Inferior parietal cortex (tissue), 1 donor: ENCODE results near the gene DNAH14.
"Not testable (repeated sequence)": the region's sequence is repeated elsewhere in the genome, so short reads cannot be mapped to it uniquely, and the experiment has no call there.

ENCODE experiments used
- DNase-seq: peaks from one replicate; pipeline ENCODE4 v3.0.0-alpha.2; 2016; ENCODE audit errors: extremely low spot score

DNAH14 gene

DNA sequence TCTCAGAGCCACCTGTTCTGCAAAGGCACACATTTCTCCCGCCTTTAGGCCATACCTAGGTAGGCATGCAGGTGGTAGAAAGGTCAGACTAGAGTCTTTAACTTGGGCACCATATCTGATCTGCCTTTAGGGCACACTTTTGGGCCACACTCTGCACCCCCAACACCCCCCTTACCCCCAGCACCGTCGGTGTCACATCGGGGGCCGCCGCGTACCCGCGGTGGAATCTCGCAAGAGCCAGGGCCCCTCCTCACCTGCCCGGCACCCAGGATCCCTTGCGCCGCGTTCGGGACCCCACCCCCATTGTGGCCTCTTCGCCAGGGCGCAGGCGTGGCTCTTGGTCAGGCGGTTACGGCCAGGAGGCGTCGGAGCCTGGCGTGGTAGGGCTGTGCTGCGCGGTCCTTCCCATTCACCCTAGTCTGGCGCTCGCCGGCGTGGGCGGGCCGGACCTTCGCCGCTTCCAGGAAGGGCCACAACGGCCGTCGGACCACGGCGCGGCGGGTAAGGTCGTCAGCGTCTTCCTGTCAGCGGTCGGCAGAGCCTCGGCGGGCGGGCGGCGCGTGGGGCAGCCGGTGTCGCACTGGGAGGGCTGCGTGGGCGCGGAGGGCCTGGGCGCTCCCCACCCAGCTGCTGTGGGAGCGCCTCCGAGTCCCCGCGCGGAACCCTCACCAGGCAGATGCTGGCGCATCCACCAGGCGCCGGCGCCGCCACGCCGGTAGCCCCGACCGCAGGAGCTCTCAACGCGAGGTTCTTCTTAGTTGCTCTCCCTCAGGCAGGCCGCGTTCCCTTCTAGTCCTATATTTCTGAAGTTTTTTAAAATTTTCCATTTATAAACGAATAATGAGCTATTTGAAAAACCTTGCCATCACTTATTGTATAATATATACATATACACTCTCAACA is at the start of gene DNAH14:
Gene DNAH14, plus strand, starts transcription at position 341 of the 903 bp plus-strand sequence. CDS start 23,028 bp downstream, outside the sequence.
- DNase-seq: peak; percentile 13

DNA sequence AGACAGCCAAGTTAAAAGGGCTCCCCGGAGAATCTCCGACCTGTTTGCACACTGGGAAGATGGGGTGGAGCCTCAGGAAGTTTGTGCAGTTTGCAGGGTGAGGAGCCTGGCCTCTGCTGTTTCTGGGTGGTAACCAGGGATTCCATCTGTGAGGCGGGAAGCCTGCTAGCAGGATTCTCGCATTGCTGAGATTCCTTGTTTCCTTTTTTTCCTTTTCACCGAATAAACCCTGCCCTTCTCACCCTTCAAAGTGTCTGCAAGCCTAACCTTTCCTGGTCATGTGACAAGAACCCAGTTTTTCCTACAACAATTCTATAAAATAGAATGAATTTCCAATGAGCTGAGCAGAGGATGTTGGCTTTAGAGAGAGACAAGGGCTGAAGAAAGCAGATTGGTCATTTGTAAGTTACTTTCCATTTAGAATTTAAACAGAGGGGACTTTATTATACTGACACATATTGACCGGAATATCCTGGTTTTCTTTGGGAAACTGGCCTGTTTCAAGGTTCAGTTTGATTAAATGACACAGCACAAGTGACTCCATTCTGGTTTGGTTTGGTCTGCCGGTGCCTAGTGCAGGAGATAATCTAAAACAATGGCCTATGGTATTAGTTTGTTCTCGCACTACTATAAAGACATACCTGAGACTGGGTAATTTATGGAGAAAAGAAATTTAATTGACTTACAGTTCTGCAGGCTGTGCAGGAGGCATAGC is 48.7 kb upstream of the DNAH14 start:
- DNase-seq: no peak

GRCh38 chr1:224881308-224881692 is 48.2 kb upstream of the DNAH14 start:
- not testable (repeated sequence) for DNase-seq

DNA sequence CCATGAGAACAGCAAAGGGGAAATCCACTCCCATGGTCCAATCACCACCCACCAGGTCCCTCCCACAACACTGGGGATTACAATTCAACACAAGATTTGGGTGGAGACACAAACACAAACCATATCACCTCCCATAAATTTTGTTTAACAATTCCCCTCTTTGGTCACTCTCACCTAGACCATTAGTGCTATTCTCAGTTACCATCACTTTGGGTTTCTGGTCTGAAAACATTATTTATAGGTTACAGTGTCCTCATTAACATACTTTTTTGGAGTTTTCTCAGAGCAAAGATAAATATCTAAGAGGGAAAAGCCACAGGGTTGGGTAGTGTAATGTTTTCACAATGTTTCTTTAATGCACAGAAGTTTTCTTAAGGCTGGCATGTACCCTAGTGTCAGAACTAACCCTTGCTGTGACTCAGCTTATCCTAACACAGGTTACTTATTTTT is 47.7 kb upstream of the DNAH14 start:
- DNase-seq: no peak

GRCh38 chr1:224882264-224882663 is 47.2 kb upstream of the DNAH14 start:
- no peak for DNase-seq

DNA sequence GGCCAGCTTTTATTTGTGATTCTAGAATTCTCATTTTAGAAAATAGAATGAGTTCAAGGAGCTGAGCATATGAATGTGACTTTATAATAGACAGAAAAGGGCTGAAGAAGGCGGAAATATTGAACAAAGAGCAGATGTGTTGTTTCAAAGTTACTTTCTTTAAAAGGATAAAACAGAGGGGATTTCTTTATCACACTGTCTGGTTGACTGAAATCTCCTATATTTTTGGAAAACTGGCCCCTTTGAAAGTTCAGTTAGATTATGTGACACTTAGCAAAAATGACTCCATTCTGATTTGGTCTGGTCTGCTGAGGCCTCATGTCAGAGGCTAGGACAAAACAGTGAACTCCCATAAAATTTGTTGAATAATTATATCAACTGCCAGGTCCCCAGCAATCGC is 46.4 kb upstream of the DNAH14 start:
- no peak for DNase-seq

DNA sequence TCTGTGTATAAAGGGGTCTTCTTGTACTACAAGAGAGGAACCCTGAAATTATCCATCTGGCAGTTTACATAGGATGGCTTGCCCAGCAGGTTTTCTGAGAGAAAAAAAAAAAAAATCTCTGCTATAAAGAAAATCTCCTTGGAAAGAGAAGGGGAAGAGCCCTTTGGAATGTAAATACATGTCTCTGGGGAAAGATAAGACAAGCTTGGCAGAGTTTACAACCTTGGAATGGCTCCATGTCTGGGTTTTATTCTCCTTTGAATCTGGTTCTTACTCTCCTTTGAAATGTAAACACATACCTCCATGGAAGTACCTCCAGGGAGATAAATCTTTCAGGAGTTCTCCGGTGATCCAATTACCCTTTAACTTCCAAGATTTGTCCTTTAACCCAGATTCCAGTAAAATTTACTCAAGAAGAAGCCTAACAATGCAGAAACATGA is 45.1 kb upstream of the DNAH14 start:
- no peak for DNase-seq

DNA sequence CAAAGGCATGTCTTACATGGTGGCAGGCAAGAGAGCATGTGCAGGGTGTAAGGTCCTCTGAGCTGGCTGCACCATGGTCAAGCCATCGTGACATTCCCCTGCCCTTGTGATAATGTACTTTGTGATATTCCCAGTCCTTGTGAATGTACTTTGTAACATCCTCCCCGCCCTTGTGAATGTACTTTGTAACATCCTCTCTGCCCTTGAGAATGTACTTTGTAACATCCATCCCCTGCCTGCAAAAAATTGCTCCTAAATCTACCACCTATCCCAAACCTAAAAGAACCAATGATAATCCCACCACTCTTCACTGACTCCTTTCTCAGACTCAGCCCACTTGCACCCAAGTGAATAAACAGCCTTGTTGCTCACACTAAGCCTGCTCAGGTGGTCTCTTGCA is 44.1 kb upstream of the DNAH14 start:
- not testable (repeated sequence) for DNase-seq

GRCh38 chr1:224894915-224895314 is 34.6 kb upstream of the DNAH14 start:
- DNase-seq: no peak

GRCh38 chr1:224896130-224896781 is 33.2 kb upstream of the DNAH14 start:
- no peak for DNase-seq

- no peak for DNase-seq
These were observed 31.7 kb upstream of the DNAH14 start for GRCh38 chr1:224897529-224898327.

DNA sequence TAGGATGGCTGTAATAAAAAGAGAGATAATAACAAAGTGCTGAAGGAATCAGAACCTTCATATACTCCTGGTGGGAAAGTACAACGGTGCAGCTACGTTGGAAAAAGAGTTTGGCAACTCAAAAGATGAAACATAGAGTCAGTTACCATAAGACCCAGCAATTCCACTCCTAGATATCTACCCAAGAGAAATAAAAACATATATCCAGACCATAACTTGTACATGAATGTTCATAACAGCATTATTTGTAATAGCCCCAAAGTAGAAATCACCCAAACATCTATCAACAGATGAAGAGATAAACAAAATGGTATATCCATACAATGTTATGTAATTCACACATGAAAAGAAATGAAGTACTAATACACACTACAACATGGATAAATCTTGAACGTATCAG is 30.5 kb upstream of the DNAH14 start:
- DNase-seq: no peak

DNA sequence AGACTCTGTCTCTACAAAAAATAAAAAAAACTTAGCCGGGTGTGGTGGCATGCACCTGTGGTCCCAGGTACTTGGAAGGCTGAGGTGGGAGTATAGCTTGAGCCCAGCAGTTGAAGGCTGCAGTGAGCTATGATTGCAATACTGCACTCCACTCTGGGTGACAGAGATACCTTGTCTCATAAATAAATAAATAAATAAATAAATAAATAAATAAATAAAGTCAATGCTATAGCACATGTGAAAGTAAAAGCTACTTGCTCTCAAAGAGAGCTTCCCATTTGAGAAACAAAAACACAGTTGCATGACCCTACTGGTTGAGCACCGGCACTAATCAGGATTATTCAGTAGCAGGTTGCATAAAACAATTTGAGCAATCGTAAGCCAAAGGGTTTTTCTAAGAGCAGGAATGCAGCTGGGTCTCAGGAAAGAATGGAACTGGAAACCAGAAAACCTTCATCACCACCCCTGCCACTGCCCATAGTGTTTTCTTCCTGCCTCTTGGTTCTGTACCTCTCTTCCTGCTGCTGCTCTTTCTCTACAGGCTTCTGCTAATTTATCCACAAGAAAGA is 29.3 kb upstream of the DNAH14 start:
- no peak for DNase-seq

GRCh38 chr1:224901087-224901810 is 28.2 kb upstream of the DNAH14 start:
- DNase-seq: peak; percentile 32

DNA sequence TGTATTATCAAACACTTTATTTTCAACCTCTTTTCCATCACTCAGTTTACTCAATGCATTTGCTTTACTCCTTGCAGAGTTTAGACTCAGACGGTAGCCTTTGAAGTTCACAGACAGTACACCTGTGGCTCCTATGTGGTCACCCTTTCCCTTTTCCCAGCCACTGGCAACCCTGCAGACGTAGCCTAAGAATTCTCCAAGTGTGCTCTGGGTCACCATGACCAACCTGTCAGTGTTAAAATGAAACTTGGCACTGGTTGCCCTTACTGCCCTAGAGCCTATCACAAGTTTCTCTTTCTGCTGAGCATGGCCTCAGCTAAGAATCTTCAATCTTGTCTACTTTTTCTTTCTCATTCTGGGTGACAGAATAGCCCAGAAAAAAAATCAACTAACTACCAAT is 25.5 kb upstream of the DNAH14 start:
- no peak for DNase-seq

GRCh38 chr1:224906340-224906739 is 23.1 kb upstream of the DNAH14 start:
- no peak for DNase-seq

DNA sequence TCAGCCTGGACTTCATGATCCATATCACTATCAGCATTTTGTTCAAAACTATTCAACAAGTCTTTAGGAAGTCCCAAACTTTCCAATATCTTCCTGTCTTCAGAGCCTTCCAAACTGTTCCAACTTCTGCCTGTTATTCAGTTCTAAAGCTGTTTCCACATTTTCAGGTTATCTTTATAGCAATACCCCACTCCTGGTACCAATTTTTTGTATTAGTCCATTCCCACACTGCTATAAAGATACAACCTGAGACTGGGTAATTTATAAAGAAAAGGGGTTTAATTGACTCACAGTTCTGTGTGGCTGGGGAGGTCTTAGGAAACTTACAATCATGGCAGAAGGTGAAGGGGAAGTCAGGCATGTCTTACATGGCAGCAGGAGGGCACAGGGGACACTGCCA is 18.3 kb upstream of the DNAH14 start:
- no peak for DNase-seq

GRCh38 chr1:224914292-224914900 is 15.1 kb upstream of the DNAH14 start:
- no peak for DNase-seq

DNA sequence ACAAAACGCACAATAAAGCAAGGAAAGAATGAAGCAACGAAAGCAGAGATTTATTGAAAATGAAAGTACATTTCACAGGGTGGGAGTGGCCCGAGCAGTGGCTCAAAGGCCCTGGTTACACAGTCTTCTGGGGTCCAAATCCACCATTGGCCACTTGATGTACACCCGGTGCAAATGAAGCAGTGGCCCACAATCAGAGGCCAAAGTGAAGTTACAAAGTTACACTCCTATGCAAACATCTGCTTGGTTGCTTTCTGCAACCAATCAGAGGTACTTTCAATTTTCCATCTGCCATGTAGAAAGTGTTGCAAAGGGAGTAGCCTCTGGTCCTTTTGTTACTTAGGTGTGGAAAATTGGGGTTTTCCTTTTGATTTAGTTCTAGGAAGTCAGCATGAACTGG is 10.0 kb upstream of the DNAH14 start:
- DNase-seq: no peak

DNA sequence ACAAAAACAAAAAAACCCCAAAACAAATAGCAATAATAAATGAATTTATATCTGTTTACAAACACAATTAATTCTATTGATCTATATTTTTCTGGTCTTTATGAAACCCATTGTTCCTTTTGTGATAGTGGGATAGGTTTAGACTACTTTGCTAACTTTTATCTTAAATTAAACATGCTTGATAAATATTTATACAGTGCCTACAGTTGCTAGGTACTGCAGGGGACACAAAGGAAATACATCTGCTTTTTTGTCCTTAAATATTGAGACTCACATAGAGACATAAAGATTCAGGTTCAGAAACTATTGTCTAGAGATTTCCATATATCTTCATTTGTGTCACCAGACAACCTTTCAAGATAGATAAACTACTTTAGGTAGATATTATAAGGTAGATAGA is 8.5 kb upstream of the DNAH14 start:
- DNase-seq: no peak
